HEK293T (cell line): ENCODE data around the gene CCDC24.

Source experiments
- CTCF ChIA-PET: fragments of 350-600 bp; formaldehyde crosslinking; extraction: SDS; loops from one replicate; lab custom pipeline; 2021; ENCODE audit warnings: antibody characterized with exemption, inconsistent platforms; lab: Yijun Ruan, JAX
- POLR2A ChIA-PET: fragments of 350-600 bp; formaldehyde crosslinking; extraction: SDS; loops from one replicate; lab custom pipeline; 2020; ENCODE audit warnings: antibody characterized with exemption, inconsistent platforms; lab: Yijun Ruan, JAX
- DNase-seq: peaks from one replicate; pipeline ENCODE4 v3.0.0; 2012; ENCODE audit warnings: mixed read lengths; ENCODE audit errors: extremely low spot score
- ARNT ChIP-seq: fragments of 450-650 bp; IDR thresholded peaks from 2 replicates; pipeline ENCODE4 v1.6.1; 2017; ENCODE audit warnings: mild to moderate bottlenecking
- BHLHE40 ChIP-seq: fragments of 450-650 bp; IDR thresholded peaks from 2 replicates; pipeline ENCODE4 v1.6.1; 2016; ENCODE audit warnings: mild to moderate bottlenecking, moderate library complexity, borderline replicate concordance
- CTBP1 ChIP-seq: fragments of 450-650 bp; IDR thresholded peaks from 2 replicates; pipeline ENCODE4 v1.6.1; 2016; ENCODE audit warnings: borderline replicate concordance
- ELF4 ChIP-seq: fragments of 450-650 bp; IDR thresholded peaks from 2 replicates; pipeline ENCODE4 v1.6.1; 2017; ENCODE audit warnings: antibody characterized with exemption
- FOXA1 ChIP-seq: fragments of 450-650 bp; IDR thresholded peaks from 2 replicates; pipeline ENCODE4 v1.6.1; 2016; ENCODE audit warnings: mild to moderate bottlenecking
- FOXK2 ChIP-seq: fragments of 450-650 bp; IDR thresholded peaks from 2 replicates; pipeline ENCODE4 v1.6.1; 2016; ENCODE audit warnings: mild to moderate bottlenecking
- FOXM1 ChIP-seq: fragments of 450-650 bp; IDR thresholded peaks from 2 replicates; pipeline ENCODE4 v1.6.1; 2017; ENCODE audit warnings: mild to moderate bottlenecking, borderline replicate concordance
- HDGF ChIP-seq: fragments of 450-650 bp; IDR thresholded peaks from 2 replicates; pipeline ENCODE4 v1.6.1; 2017; ENCODE audit warnings: antibody characterized with exemption, borderline replicate concordance
- L3MBTL2 ChIP-seq: fragments of 450-650 bp; conservative IDR thresholded peaks from 2 replicates; pipeline ENCODE4 v1.6.1; 2016; ENCODE audit warnings: mild to moderate bottlenecking
- LEF1 ChIP-seq: fragments of 450-650 bp; IDR thresholded peaks from 2 replicates; pipeline ENCODE4 v1.6.1; 2017; ENCODE audit warnings: mild to moderate bottlenecking, borderline replicate concordance
- NFRKB ChIP-seq: fragments of 450-650 bp; IDR thresholded peaks from 2 replicates; pipeline ENCODE4 v1.6.1; 2016; ENCODE audit warnings: mild to moderate bottlenecking, moderate library complexity
- SP1 ChIP-seq: fragments of 450-650 bp; IDR thresholded peaks from 2 replicates; pipeline ENCODE4 v1.6.1; 2017
- SUZ12 ChIP-seq: fragments of 450-650 bp; IDR thresholded peaks from 2 replicates; pipeline ENCODE4 v1.6.1; 2016; ENCODE audit warnings: mild to moderate bottlenecking
- TARDBP ChIP-seq: fragments of 450-650 bp; IDR thresholded peaks from 2 replicates; pipeline ENCODE4 v1.6.1; 2016
- ZNF384 ChIP-seq: fragments of 450-650 bp; IDR thresholded peaks from 2 replicates; pipeline ENCODE4 v1.6.1; 2016
- TF ChIP-seq, protein P1 (sequence below): fragments of 450-650 bp; IDR thresholded peaks from 2 replicates; pipeline ENCODE4 v1.6.1; 2016

Gene CCDC24

DNA sequence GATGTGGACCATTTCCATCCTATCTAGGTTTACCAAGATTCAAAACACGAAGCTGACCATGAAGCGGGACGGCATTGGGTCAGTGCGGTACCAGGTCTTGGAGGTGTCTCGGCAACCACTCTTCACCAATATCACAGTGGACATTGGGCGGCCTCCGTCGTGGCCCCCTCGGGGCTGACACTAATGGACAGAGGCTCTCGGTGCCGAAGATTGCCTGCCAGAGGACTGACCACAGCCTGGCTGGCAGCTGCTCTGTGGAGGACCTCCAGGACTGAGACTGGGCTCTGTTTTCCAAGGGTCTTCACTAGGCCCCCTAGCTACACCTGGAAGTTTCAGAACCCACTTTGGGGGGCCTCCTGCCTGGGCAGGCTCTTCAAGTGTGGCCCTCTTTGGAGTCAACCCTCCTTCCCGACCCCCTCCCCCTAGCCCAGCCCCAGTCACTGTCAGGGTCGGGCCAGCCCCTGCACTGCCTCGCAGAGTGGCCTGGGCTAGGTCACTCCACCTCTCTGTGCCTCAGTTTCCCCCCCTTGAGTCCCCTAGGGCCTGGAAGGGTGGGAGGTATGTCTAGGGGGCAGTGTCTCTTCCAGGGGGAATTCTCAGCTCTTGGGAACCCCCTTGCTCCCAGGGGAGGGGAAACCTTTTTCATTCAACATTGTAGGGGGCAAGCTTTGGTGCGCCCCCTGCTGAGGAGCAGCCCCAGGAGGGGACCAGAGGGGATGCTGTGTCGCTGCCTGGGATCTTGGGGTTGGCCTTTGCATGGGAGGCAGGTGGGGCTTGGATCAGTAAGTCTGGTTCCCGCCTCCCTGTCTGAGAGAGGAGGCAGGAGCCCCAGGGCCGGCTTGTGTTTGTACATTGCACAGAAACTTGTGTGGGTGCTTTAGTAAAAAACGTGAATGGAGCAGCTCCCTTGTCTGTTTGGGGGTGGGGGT is 864 bp upstream of the CCDC24 start:
- POLR2A ChIA-PET, result interaction anchor here (1.3 to 1.9 kb wide), 2 partner anchors 12 to 16 kb away, joined by 5 to 6 read pairs; partner anchors contain the start of genes ATP6V0B and B4GALT2
- CTCF ChIA-PET, result interaction anchor here (0.6 kb wide), 1 partner anchor 42 kb away, joined by 3 read pairs; no protein-coding TSS in a partner anchor
- TF ChIP-seq SP1 (no peak), BHLHE40 (no peak), NFRKB (no peak), FOXM1 (no peak), ELF4 (no peak), SUZ12 (no peak), ARNT (no peak), LEF1 (no peak), TARDBP (no peak), CTBP1 (no peak)
- TF ChIP-seq, protein P1, sequence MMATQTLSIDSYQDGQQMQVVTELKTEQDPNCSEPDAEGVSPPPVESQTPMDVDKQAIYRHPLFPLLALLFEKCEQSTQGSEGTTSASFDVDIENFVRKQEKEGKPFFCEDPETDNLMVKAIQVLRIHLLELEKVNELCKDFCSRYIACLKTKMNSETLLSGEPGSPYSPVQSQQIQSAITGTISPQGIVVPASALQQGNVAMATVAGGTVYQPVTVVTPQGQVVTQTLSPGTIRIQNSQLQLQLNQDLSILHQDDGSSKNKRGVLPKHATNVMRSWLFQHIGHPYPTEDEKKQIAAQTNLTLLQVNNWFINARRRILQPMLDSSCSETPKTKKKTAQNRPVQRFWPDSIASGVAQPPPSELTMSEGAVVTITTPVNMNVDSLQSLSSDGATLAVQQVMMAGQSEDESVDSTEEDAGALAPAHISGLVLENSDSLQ, result no peak
- no peak for DNase-seq

DNA sequence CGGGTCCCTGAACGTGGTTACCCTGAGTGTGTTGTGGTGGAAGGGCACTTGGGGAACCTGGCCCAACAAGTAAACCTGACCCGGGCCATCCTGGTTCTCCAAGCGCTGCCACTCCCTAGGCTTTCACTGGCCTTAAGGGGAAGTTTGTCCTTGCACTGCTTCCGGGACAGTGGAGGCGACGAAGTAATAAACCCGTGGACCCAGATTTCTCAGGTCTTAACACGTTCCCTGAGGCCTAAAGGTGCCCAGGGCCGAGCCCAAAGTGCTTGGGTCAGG is 261 bp upstream of the CCDC24 start:
- ChIA-PET POLR2A (interaction anchor here (1.3 kb wide), 1 partner anchor 16 kb away, joined by 5 read pairs; no protein-coding TSS in a partner anchor), CTCF (no interaction called here)

DNA sequence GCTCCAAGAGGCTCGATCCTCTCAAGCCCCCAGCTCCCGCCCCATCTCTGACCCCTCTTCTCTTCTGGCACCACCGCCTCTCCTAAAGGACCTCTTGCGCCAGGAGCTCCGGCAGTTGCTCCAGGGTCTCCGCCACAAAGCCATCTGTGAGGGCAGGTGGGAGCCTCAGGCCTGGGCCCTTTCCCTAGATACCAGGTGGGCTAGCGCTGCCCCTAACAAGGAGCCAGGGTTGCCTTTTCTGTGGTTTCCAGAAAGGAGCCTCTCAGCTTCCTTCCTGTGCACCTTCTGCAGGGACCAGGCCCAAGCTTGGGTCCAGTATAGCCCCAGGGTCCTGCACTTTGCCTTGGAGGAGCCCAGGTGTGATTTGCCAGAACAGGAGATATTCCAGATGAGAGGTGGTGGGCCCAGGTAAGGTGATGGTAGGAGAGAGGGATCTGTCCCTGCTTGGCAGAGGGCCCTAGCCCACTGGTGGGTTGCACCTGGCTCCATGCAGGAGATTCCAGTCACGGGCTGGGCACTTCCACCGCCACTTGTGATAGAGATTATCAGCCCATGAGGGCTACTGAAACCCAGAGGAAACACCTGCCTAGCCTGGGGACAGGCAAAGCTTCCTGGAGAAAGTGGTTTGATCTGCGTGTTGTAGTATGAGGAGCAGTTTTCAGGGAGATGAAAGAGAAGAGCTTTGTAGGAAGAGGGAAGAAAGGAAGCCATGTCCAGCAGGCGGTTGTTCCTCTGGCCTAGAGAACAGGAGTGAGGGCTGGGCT is 1.0 kb downstream of the CCDC24 start:
- POLR2A ChIA-PET, result interaction anchor here (0.8 to 1.5 kb wide), 4 partner anchors 14 to 639 kb away, joined by 3 to 5 read pairs (median 4); partner anchors contain the start of gene IPO13
- DNase-seq, result no peak
- CTCF ChIA-PET, result interaction anchor here (0.8 to 2.2 kb wide), 5 partner anchors 14 to 57 kb away, joined by 3 to 7 read pairs (median 5); no protein-coding TSS in a partner anchor
- no peak for TF ChIP-seq SUZ12
- TF ChIP-seq FOXK2, result no peak
- no peak for TF ChIP-seq HDGF
- no peak for TF ChIP-seq ZNF384

More for the DNA sequence above, 261 bp upstream of the CCDC24 start:
- TF ChIP-seq, protein P1, result no peak
- TF ChIP-seq L3MBTL2 (no peak), FOXM1 (no peak), ARNT (no peak), ELF4 (no peak), ZNF384 (no peak), NFRKB (no peak), TARDBP (no peak), SUZ12 (no peak), LEF1 (no peak), HDGF (no peak), SP1 (no peak), FOXK2 (no peak), CTBP1 (no peak), BHLHE40 (no peak), FOXA1 (no peak)
- no peak for DNase-seq

DNA sequence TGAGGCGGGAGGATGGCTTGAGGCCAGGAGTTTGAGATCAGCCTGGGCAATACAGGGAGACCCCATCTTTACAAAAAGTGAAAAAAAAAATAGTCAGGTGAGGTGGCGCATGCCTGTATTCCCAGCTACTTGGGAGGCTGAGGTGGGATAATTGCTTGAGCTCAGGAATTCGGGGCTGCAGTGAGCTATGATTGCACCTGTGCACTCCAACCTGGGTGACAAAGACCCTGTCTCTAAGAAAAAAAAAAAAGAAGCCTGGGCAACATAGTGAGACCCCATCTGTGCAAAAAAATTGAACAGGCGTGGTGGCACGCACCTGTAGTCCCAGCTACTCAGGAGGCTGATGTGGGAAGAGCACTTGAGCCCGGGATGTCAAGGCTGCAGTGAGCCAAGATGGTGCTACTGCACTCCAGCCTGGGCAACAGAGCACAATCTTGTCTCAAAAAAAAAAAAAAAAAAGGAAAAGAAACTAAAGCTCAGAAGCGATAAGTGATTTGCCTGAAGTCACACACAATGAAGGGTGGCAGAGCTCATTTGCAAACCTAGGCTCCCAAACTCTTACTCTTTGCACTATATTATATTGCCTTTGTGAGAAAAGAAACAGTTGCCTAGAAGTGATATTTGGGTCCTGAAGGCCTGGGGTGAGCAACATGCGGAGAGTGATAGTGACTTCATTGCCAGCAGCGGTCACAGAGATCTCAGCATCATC is 2.0 kb downstream of the CCDC24 start:
- no peak for DNase-seq
- CTCF ChIA-PET, result interaction anchor here (0.6 to 2.2 kb wide), 5 partner anchors 13 to 659 kb away, joined by 3 to 7 read pairs (median 3); no protein-coding TSS in a partner anchor
- POLR2A ChIA-PET, result no interaction called here
- no peak for TF ChIP-seq FOXA1
- TF ChIP-seq ARNT, result no peak
- TF ChIP-seq L3MBTL2, result no peak
- TF ChIP-seq CTBP1, result no peak
- no peak for TF ChIP-seq SUZ12
- TF ChIP-seq LEF1, result no peak
- no peak for TF ChIP-seq TARDBP
- no peak for TF ChIP-seq ELF4
- TF ChIP-seq BHLHE40, result no peak
- TF ChIP-seq HDGF, result no peak
- TF ChIP-seq NFRKB, result no peak
- TF ChIP-seq, protein P1, result no peak
- TF ChIP-seq FOXM1, result no peak
- TF ChIP-seq ZNF384, result no peak
- TF ChIP-seq SP1, result no peak
- TF ChIP-seq FOXK2, result no peak

DNA sequence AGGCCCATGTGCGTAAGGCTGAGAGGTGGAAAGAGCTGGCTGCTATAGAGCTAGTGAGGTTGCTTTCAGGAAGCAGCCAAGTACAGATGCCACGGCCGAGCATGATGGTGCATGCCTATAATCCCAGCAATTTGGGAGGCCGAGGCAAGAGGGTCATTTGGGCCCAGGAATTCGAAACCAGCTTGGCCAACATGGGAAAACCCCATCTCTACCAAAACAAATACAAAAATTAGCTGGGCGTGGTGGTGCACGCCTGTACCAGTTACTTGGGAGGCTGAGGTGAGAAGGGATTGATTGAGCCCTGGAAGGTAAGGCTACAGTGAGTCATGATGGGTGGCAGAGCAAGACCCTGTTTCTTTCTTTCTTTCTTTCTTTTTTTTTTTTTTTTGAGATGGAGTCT is 2.7 kb downstream of the CCDC24 start:
- TF ChIP-seq CTBP1 (no peak), FOXA1 (no peak), FOXM1 (no peak), SP1 (no peak), ZNF384 (no peak), ELF4 (no peak), L3MBTL2 (no peak), HDGF (no peak), SUZ12 (no peak), ARNT (no peak), BHLHE40 (no peak), NFRKB (no peak), FOXK2 (no peak)
- TF ChIP-seq, protein P1, result no peak
- CTCF ChIA-PET, result interaction anchor here (2.2 kb wide), 1 partner anchor 53 kb away, joined by 7 read pairs; no protein-coding TSS in a partner anchor
- POLR2A ChIA-PET, result interaction anchor here (1.1 kb wide), 1 partner anchor 18 kb away, joined by 3 read pairs; no protein-coding TSS in a partner anchor
- no peak for DNase-seq
